ENCODE results near the gene SEBOX. TPM values are rescaled to one million over a fixed set of nuclear protein-coding genes. Genes with fewer than 3 reads are reported as not detected.

Gene SEBOX
- total and polyA plus RNA-seq, 2 of the 8 experiments (the other 6 are each of a cell fraction or from before 2014, with no cell fraction given) = not detected

DNA sequence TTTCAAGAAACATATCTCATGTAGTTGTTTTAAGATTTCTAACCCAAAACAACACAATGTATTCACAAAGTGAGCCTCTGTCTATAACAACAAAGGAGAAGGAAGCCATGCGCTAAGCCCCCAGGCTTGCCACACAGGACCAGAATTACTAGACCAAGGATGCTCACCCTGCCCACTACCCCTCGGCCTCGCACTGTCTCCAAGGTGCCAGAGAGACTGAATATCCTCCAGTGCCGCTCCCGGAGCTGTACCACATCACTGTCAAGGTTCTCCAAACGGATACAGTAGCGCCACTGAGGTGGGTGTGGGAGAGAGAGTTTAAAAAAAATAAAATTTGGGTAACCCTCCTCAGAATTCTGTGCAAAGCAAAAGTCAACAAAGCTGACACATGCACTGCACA, 14.7 kb downstream of the SEBOX start:
- Histone ChIP-seq H2AK5ac (ENCODE audit: low read depth, low read length) (no peak overlapping the region), H3K4me2 (ENCODE audit: insufficient read depth in 1 of 2, low read depth in 2 of 2, low read length in 2 of 2) (no peak overlapping the region), H3K79me1 (ENCODE audit: low read depth, low read length) (no peaks in the 10 kb centered on the region), H3K4me1 (replicated peaks in 1 of 4; ENCODE audit: control insufficient read depth in 3 of 4, insufficient read depth in 4 of 4, low read length in 3 of 4) (peaks cover 0 to 4% (median 0%) of the 10 kb centered on the region in 4 experiments; a peak in 3 of 7 replicates), H3K14ac (ENCODE audit: insufficient read length) (no peak overlapping the region), H4K91ac (replicated peaks; ENCODE audit: insufficient read length, low read length) (no peak overlapping the region), H4K20me1 (replicated peaks in 1 of 2; ENCODE audit: control insufficient read depth in 1 of 2, insufficient read depth in 2 of 2, low read length in 2 of 2) (peaks cover 8 to 12% of the 10 kb centered on the region in 2 experiments), H4K5ac (ENCODE audit: insufficient read length, low read depth, low read length) (no peak overlapping the region), H3K56ac (replicated peaks; ENCODE audit: insufficient read length, low read depth, low read length) (no peak overlapping the region), H3K23me2 (ENCODE audit: low read depth, low read length) (no peaks in the 10 kb centered on the region), H3K9ac (replicated peaks in 1 of 4; ENCODE audit: extremely low read depth in 1 of 4, low read depth in 3 of 4, low read length in 3 of 4) (no peak overlapping the region), H2BK15ac (ENCODE audit: low read length) (no peak overlapping the region), H3K27me3 (replicated peaks in 1 of 4; ENCODE audit: control insufficient read depth in 3 of 4, extremely low read depth in 1 of 4, insufficient read depth in 3 of 4, low read length in 3 of 4) (no peaks in the 10 kb centered on the region), H3K27ac (ENCODE audit: low read depth, low read length) (no peak overlapping the region), H2BK120ac (replicated peaks; ENCODE audit: low read depth, low read length) (no peak overlapping the region), H3K4me3 (ENCODE audit: extremely low read depth in 1 of 4, insufficient read depth in 2 of 4, low read depth in 3 of 4, low read length in 4 of 4) (no peak overlapping the region), H4K8ac (ENCODE audit: extremely low read depth, insufficient read depth, low read length) (no peak overlapping the region), H2BK20ac (ENCODE audit: low read length) (no peak overlapping the region), H2AFZ (ENCODE audit: low read length) (no peak overlapping the region), H3K36me3 (ENCODE audit: control insufficient read depth in 2 of 4, insufficient read depth in 4 of 4, low read length in 3 of 4) (peaks cover 31 to 68% (median 54%) of the 10 kb centered on the region in 4 experiments), H3K4ac (replicated peaks; ENCODE audit: insufficient read length, low read depth, low read length) (no peak overlapping the region), H2BK12ac (ENCODE audit: low read depth, low read length) (no peak overlapping the region), H3K9me3 (ENCODE audit: insufficient read depth in 2 of 2, low read depth in 1 of 2, low read length in 1 of 2) (no peaks in the 10 kb centered on the region), H2BK5ac (ENCODE audit: low read depth, low read length) (no peak overlapping the region), H3K79me2 (ENCODE audit: control insufficient read depth in 1 of 2, insufficient read depth in 2 of 2, low read length in 2 of 2) (no peaks in the 10 kb centered on the region), H3K18ac (ENCODE audit: extremely low read depth, low read length) (no peak overlapping the region), H3K23ac (ENCODE audit: insufficient read length) (no peak overlapping the region)
- no peak for FAIRE-seq
- WGBS, 2 experiments (ENCODE audit: extremely low coverage in 1 of 2, insufficient coverage in 1 of 2, insufficient read length in 1 of 2, insufficient replicate concordance in 2 of 2, low coverage in 1 of 2, low lambda C conversion rate in 2 of 2, missing lambda C conversion rate in 1 of 2) = 93% methylated on average over 7 of the region's 7 CpGs; no CpG with 5 or more reads in 1 of the 2 experiments
- CTCF ChIA-PET (ENCODE audit: partially characterized antibody) = interaction anchor here (0.6 to 1.3 kb wide), 2 partner anchors 36 to 197 kb away, joined by 3 read pairs; no protein-coding TSS in a partner anchor
- TF ChIP-seq SUZ12 (IDR thresholded peaks at IDR 0.05; ENCODE audit: low read length) = no peak
- TF ChIP-seq, protein P1, sequence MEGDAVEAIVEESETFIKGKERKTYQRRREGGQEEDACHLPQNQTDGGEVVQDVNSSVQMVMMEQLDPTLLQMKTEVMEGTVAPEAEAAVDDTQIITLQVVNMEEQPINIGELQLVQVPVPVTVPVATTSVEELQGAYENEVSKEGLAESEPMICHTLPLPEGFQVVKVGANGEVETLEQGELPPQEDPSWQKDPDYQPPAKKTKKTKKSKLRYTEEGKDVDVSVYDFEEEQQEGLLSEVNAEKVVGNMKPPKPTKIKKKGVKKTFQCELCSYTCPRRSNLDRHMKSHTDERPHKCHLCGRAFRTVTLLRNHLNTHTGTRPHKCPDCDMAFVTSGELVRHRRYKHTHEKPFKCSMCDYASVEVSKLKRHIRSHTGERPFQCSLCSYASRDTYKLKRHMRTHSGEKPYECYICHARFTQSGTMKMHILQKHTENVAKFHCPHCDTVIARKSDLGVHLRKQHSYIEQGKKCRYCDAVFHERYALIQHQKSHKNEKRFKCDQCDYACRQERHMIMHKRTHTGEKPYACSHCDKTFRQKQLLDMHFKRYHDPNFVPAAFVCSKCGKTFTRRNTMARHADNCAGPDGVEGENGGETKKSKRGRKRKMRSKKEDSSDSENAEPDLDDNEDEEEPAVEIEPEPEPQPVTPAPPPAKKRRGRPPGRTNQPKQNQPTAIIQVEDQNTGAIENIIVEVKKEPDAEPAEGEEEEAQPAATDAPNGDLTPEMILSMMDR (IDR thresholded peaks at IDR 0.05; ENCODE audit: control extremely low read depth in 1 of 3, insufficient read depth in 1 of 3, low read depth in 1 of 3, low read length in 3 of 3) = no peak
- no peak for TF ChIP-seq CBX8 (IDR thresholded peaks at IDR 0.05; ENCODE audit: borderline replicate concordance, low read depth, low read length)
- no peak for TF ChIP-seq CTBP2 (IDR thresholded peaks at IDR 0.05; ENCODE audit: borderline replicate concordance, insufficient read depth, insufficient read length, low read length)
- TF ChIP-seq SRF (IDR thresholded peaks at IDR 0.05; ENCODE audit: low read depth, low read length) = no peak
- TF ChIP-seq, protein P2, sequence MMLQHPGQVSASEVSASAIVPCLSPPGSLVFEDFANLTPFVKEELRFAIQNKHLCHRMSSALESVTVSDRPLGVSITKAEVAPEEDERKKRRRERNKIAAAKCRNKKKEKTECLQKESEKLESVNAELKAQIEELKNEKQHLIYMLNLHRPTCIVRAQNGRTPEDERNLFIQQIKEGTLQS (IDR thresholded peaks at IDR 0.05; ENCODE audit: insufficient read depth, low read depth, low read length) = no peak
- TF ChIP-seq POLR2AphosphoS5 (IDR thresholded peaks at IDR 0.05; ENCODE audit: low read depth, low read length) = no peak
- no peak for DNase-seq (ENCODE audit: low read depth in 1 of 2, low spot score in 2 of 2)
- POLR2A ChIA-PET (ENCODE audit: partially characterized antibody) = interaction anchor here (1.4 to 9.7 kb wide), 3 partner anchors 6 to 20 kb away, joined by 3 to 92 read pairs (median 4); partner anchors contain the start of genes POLDIP2, TNFAIP1 and VTN
